Ishikawa (cell line): ENCODE results near the gene RGS7.

Experiments used
- CEBPB ChIP-seq: IDR thresholded peaks from 2 replicates; pipeline ENCODE4 v1.6.1; 2012
- CREB1 ChIP-seq: IDR thresholded peaks from 2 replicates; pipeline ENCODE4 v1.6.1; 2012; ENCODE audit warnings: low read depth
- EGR1 ChIP-seq: IDR thresholded peaks from 2 replicates; pipeline ENCODE4 v1.6.1; 2012
- EP300 ChIP-seq: IDR thresholded peaks from 2 replicates; pipeline ENCODE4 v1.6.1; 2012; ENCODE audit warnings: borderline replicate concordance
- FOXM1 ChIP-seq: IDR thresholded peaks from 2 replicates; pipeline ENCODE4 v1.6.1; 2012; ENCODE audit warnings: low read depth, borderline replicate concordance
- NFIC ChIP-seq: IDR thresholded peaks from 2 replicates; pipeline ENCODE4 v1.6.1; 2012
- RAD21 ChIP-seq: IDR thresholded peaks from 2 replicates; pipeline ENCODE4 v1.6.1; 2012; ENCODE audit warnings: low read depth
- TAF1 ChIP-seq: IDR thresholded peaks from 2 replicates; pipeline ENCODE4 v1.6.1; 2012; ENCODE audit warnings: low read depth, mild to moderate bottlenecking
- TCF12 ChIP-seq: IDR thresholded peaks from 2 replicates; pipeline ENCODE4 v1.6.1; 2012; ENCODE audit warnings: low read depth
- YY1 ChIP-seq: IDR thresholded peaks from 2 replicates; pipeline ENCODE4 v1.6.1; 2012; ENCODE audit warnings: low read depth
- ZBTB7A ChIP-seq: IDR thresholded peaks from 2 replicates; pipeline ENCODE4 v1.6.1; 2012; ENCODE audit warnings: low read depth
- TF ChIP-seq, protein P1 (sequence below): IDR thresholded peaks from 2 replicates; pipeline ENCODE4 v1.6.1; 2012
- TF ChIP-seq, protein P2 (sequence below): IDR thresholded peaks from 2 replicates; pipeline ENCODE4 v1.6.1; 2012; ENCODE audit warnings: low read depth, mild to moderate bottlenecking
- TF ChIP-seq, protein P3 (sequence below): IDR thresholded peaks from 2 replicates; pipeline ENCODE4 v1.6.1; 2012

DNA sequence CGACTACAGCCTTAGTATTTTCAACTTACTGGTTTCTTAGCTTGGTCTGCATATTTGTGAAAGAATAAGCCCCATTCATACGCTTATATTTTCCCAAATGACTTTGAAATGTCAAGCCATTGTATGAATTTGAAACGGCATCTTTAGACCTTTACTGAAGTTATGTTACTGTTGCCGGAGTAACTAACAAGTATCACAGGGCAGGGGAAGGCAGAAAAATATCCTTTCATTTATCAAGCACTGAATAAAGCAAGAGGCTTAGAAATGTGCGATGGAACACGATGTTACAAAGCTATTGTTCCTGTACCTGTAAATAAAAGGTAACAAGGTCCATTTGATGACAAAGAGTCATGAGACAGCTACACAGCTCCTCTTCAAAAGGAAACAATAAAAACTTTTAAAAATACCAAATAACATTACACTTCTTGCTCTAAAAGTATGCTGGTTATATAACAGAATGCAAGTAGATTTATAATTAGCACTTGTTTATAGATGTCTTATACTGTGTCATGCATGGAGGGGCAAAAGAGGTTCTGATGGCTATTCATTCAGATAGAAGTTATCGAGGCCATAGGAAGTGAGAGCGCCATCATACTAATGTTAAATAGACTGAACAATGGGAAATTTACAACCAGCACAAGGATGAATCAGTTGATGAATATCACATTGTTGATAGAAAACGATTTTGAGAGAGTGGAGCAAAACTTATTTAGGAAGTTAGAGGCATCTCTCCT, 322.6 kb downstream of the RGS7 start:
- no peak for TF ChIP-seq EP300
- no peak for TF ChIP-seq YY1
- TF ChIP-seq RAD21 = no peak
- TF ChIP-seq, protein P1, sequence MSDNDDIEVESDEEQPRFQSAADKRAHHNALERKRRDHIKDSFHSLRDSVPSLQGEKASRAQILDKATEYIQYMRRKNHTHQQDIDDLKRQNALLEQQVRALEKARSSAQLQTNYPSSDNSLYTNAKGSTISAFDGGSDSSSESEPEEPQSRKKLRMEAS = no peak
- TF ChIP-seq, protein P2, sequence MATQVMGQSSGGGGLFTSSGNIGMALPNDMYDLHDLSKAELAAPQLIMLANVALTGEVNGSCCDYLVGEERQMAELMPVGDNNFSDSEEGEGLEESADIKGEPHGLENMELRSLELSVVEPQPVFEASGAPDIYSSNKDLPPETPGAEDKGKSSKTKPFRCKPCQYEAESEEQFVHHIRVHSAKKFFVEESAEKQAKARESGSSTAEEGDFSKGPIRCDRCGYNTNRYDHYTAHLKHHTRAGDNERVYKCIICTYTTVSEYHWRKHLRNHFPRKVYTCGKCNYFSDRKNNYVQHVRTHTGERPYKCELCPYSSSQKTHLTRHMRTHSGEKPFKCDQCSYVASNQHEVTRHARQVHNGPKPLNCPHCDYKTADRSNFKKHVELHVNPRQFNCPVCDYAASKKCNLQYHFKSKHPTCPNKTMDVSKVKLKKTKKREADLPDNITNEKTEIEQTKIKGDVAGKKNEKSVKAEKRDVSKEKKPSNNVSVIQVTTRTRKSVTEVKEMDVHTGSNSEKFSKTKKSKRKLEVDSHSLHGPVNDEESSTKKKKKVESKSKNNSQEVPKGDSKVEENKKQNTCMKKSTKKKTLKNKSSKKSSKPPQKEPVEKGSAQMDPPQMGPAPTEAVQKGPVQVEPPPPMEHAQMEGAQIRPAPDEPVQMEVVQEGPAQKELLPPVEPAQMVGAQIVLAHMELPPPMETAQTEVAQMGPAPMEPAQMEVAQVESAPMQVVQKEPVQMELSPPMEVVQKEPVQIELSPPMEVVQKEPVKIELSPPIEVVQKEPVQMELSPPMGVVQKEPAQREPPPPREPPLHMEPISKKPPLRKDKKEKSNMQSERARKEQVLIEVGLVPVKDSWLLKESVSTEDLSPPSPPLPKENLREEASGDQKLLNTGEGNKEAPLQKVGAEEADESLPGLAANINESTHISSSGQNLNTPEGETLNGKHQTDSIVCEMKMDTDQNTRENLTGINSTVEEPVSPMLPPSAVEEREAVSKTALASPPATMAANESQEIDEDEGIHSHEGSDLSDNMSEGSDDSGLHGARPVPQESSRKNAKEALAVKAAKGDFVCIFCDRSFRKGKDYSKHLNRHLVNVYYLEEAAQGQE = no peak
- no peak for TF ChIP-seq FOXM1
- TF ChIP-seq CEBPB = no peak
- TF ChIP-seq CREB1 = no peak
- no peak for TF ChIP-seq TCF12
- TF ChIP-seq EGR1 = no peak
- TF ChIP-seq NFIC = no peak
- TF ChIP-seq, protein P3, sequence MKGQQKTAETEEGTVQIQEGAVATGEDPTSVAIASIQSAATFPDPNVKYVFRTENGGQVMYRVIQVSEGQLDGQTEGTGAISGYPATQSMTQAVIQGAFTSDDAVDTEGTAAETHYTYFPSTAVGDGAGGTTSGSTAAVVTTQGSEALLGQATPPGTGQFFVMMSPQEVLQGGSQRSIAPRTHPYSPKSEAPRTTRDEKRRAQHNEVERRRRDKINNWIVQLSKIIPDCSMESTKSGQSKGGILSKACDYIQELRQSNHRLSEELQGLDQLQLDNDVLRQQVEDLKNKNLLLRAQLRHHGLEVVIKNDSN = no peak
- TF ChIP-seq ZBTB7A = no peak
- TF ChIP-seq TAF1 = no peak
